Mesodermal cell (in vitro differentiated cells): Measurements from ENCODE around the gene MPST.

Experiments used
- H3K27ac ChIP-seq: 2 replicates; pipeline ENCODE4 v1.7.0; 2013; ENCODE audit warnings: mild to moderate bottlenecking, low read depth, low read length, moderate library complexity; ENCODE audit not compliant: severe bottlenecking
- H3K36me3 ChIP-seq: 2 replicates; pipeline ENCODE4 v1.7.1; 2013; ENCODE audit warnings: mild to moderate bottlenecking, low read length, moderate library complexity; ENCODE audit not compliant: control insufficient read depth, insufficient read depth
- H3K4me1 ChIP-seq: one replicate; pipeline ENCODE4 v1.7.1; 2013; ENCODE audit warnings: mild to moderate bottlenecking, low read length; ENCODE audit not compliant: insufficient read depth, control insufficient read depth, poor library complexity, severe bottlenecking
- H3K4me3 ChIP-seq: 2 replicates; pipeline ENCODE4 v1.7.0; 2013; ENCODE audit warnings: low read length, control low read depth, mild to moderate bottlenecking; ENCODE audit not compliant: insufficient read depth, poor library complexity, severe bottlenecking; ENCODE audit errors: extremely low read depth
- H3K9me3 ChIP-seq: 2 replicates; pipeline ENCODE4 v1.7.1; 2013; ENCODE audit warnings: mild to moderate bottlenecking, low read length, moderate library complexity; ENCODE audit not compliant: control insufficient read depth
- WGBS, 2 experiments: methylation state at CpG; one replicate each; pipeline ENCODE4 v1.1.5; 2013; ENCODE audit warnings: missing lambda C conversion rate in 2 of 2; ENCODE audit not compliant: insufficient coverage in 2 of 2; 5-methylcytosine and 5-hydroxymethylcytosine counted together

The MPST gene

GRCh38 chr22:37049224-37049623, 29.7 kb downstream of the MPST start:
- H3K9me3 ChIP-seq: no peaks in the 10 kb centered on the region
- peaks cover 11% of the 10 kb centered on the region for H3K36me3 ChIP-seq
- peaks cover 6% of the 10 kb centered on the region for H3K4me1 ChIP-seq
- H3K27ac ChIP-seq: no peak overlapping the region
- H3K4me3 ChIP-seq: no peak overlapping the region
- 87 to 100% methylated on average over 2 of the region's 2 CpGs for WGBS, 2 experiments

DNA sequence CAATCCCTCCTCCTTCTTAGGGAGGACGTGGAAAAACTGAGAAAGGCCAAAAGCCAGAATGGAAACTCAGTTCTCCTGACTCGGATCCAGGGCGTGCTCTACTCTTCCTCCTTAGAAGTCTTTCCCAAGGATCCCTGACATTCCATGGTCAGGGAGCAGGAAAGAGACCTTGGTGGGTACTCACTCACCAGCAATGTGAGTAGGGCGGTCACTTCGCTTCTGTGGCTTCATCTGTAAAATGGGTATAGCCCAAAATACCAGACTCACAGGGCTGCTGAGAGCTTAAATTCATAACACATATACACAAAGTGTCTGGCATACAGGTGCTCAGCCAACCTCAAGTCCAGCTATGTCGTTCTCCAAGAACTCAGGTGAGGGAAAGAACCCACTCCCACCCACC, 31.4 kb downstream of the MPST start:
- WGBS, 2 experiments: 81 to 98% methylated on average over 3 to 5 of the region's 6 CpGs
- H3K4me3 ChIP-seq: no peak overlapping the region
- H3K9me3 ChIP-seq: no peaks in the 10 kb centered on the region
- H3K27ac ChIP-seq: no peak overlapping the region
- H3K4me1 ChIP-seq: peaks cover 6% of the 10 kb centered on the region
- H3K36me3 ChIP-seq: peaks cover 19% of the 10 kb centered on the region

- H3K4me1 ChIP-seq: peaks cover 6% of the 10 kb centered on the region
- no peaks in the 10 kb centered on the region for H3K9me3 ChIP-seq
- peak within 1 kb of the TSS; percentile 81 for H3K4me3 ChIP-seq
- H3K27ac ChIP-seq: no peak within 1 kb of the TSS
- 7% methylated on average over 55 to 67 of the region's 89 CpGs for WGBS, 2 experiments
- H3K36me3 ChIP-seq: peaks cover 24% of the 10 kb centered on the region
Measured at GRCh38 chr22:37051391-37052385, 32.1 kb downstream of the MPST start, which contains the start of gene KCTD17. Gene KCTD17, plus strand, starts transcription at chr22:37051742. Its CDS starts 19 bp downstream, at chr22:37051761.

DNA sequence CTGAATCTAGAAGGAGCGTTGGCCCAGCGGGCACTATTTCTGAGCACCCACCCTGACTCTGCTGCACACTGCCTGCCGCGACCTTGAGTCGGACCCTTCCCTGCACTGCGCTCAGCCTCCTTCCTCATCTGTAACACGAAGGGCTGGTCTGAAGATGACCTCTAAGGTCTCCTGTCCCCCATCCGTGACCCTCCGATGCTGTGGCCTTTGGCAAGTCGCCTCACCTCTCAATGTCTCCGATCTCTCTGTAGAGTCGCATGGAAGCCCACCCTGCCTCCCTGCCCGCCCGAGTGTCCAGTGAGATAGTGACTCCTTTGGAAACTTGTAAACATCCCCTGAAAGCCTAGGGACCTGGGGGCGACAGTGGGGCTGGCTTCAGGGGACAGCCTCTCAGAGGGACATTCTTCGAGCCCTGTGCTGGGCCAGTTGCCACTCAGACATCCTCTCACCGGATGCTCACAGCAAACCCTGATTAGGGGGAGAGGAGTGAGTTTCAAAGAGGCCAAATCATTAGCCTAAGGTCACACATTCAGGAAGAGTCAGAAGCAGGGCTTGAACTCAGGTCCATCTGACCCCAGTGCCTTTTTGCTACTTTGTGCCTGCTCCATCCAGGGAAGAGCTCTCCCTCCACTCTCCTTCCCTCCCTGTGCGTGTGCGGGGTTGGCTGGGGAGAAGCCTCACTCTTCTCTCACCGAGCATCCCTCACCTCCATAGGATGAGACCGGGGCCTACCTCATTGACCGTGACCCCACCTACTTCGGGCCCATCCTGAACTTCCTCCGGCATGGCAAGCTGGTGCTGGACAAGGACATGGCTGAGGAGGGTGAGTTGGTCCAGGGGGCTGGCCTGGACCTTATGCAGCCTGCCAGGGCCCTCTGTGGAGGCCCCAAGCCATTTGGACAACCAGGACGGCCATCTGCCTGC, 33.1 kb downstream of the MPST start:
- Histone ChIP-seq H3K4me3 (peak overlapping the region; percentile 81), H3K27ac (no peak overlapping the region), H3K9me3 (no peaks in the 10 kb centered on the region), H3K4me1 (peaks cover 6% of the 10 kb centered on the region), H3K36me3 (peaks cover 34% of the 10 kb centered on the region)
- WGBS, 2 experiments: 86 to 89% methylated on average over 19 to 24 of the region's 25 CpGs

DNA sequence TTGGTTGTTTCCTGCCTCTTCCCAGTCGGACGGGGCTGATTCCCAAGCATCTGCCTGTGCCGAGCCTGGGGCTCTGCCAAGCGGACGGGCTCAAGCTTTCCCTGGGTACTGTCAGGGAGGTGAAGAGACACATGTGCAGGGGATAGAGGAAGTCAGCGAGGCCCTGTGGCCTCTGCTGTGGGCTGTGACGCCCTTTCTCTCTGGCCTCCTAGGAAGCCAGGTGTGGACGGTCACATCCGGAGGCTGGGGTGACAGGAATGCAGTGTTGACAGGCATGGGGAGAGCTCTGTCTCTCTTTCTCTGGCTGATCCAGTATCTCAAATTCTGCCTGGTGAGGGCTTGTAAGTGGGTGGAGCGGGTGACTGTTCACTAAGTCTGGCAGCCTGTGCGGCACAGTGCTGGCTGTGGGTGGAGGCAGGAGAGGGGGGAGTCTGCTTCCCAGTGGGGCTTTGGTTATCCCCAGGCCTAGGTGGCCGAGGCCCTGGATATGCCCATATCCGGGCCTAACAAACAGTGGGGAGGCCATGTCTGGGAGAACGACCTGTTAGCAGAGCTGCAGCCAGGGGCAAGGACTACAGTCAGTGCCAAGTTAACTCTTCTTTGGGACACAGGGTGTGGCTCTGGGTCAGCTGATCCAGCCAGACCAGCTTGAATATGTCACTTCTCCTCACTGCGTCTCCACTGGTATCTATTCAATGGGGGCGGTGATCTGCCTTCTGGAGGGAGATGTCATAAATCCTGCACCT, 33.9 kb downstream of the MPST start:
- no peaks in the 10 kb centered on the region for H3K9me3 ChIP-seq
- peaks cover 6% of the 10 kb centered on the region for H3K4me1 ChIP-seq
- no peak overlapping the region for H3K4me3 ChIP-seq
- H3K36me3 ChIP-seq: peaks cover 42% of the 10 kb centered on the region
- H3K27ac ChIP-seq: no peak overlapping the region
- WGBS, 2 experiments: 93 to 95% methylated on average over 10 to 15 of the region's 16 CpGs

- WGBS, 2 experiments: 94 to 99% methylated on average over 6 to 8 of the region's 8 CpGs
- peaks cover 6% of the 10 kb centered on the region for H3K4me1 ChIP-seq
Measured at GRCh38 chr22:37054056-37054395, 34.5 kb downstream of the MPST start.

GRCh38 chr22:37054600-37055365, 35.2 kb downstream of the MPST start:
- peaks cover 53% of the 10 kb centered on the region for H3K36me3 ChIP-seq
- H3K4me1 ChIP-seq: peaks cover 6% of the 10 kb centered on the region
- H3K27ac ChIP-seq: no peak overlapping the region
- whole genome bisulfite sequencing, 2 experiments: 90 to 92% methylated on average over 17 to 18 of the region's 20 CpGs
- no peaks in the 10 kb centered on the region for H3K9me3 ChIP-seq
- no peak overlapping the region for H3K4me3 ChIP-seq

More at GRCh38 chr22:37054056-37054395, 34.5 kb downstream of the MPST start:
- Histone ChIP-seq H3K36me3 (peaks cover 48% of the 10 kb centered on the region), H3K27ac (no peak overlapping the region), H3K4me3 (no peak overlapping the region), H3K9me3 (no peaks in the 10 kb centered on the region)

DNA sequence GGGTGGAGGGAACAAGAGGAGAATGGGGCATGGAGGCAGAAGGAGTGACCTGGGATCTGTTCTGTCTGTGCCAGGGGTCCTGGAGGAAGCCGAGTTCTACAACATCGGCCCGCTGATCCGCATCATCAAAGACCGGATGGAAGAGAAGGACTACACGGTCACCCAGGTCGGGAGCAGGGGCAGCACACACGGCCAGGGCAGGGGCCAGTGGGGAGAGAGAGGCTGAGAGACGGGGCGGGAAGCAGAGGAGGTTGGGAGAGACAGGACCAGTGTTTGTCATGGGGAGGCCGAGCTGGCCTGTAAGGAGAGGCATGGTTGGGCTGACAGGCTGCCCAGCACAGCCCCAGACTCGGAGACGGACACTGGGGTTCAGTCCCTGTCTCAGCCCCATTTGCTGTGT, 36.7 kb downstream of the MPST start:
- H3K9me3 ChIP-seq: no peaks in the 10 kb centered on the region
- H3K4me1 ChIP-seq: peaks cover 6% of the 10 kb centered on the region
- no peak overlapping the region for H3K27ac ChIP-seq
- 89 to 97% methylated on average over 8 to 13 of the region's 13 CpGs for WGBS, 2 experiments
- H3K4me3 ChIP-seq: no peak overlapping the region
- H3K36me3 ChIP-seq: peaks cover 53% of the 10 kb centered on the region

GRCh38 chr22:37057226-37057625, 37.7 kb downstream of the MPST start:
- Histone ChIP-seq H3K27ac (no peak overlapping the region), H3K36me3 (peaks cover 56% of the 10 kb centered on the region), H3K4me3 (no peak overlapping the region), H3K9me3 (no peaks in the 10 kb centered on the region), H3K4me1 (peaks cover 11% of the 10 kb centered on the region)
- 82 to 84% methylated on average over 8 to 9 of the region's 9 CpGs for WGBS, 2 experiments
